Hepatic stellate cell (primary cell): Measurements from ENCODE around the gene ZBTB45.
"Not testable (repeated sequence)": the region's sequence is repeated elsewhere in the genome, so short reads cannot be mapped to it uniquely, and the experiment has no call there.

Experiments used
- DNase-seq: peaks from one replicate; pipeline ENCODE4 v3.0.0; 2011; ENCODE audit warnings: low spot score

Gene ZBTB45

DNA sequence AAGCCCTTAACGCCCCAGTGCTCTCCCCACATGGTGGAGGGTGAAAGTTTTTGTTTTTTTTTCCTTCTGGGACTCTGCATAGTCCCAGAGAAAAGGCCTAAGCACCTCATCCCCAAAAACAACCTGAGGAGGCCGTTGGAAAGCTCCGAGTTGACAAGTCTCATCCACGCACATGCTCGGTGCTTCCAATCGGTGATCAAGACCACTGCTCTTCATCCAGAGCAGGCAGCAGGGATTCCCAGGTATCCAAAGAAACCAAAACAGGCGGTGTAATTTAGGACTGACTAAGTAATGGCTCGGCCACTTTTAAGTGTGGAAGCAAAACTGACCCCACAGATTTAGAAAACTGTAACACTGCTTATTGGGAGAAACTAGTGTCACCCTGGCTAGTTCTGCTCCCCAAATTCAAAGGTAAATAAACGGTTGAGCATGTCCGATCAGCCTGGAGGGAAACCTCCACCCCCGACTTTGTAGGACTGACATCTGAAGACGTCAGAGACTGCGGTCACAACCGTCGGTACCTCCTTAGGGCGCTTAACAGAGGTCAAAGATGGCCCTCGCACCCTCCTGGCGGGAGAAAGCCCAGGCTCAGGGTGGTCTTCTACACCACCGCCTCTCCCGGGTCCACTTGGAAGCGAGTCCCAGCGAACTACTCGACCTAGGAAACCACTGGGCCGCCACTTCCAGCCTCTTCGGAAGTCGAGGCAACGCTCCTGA, 44.5 kb downstream of the ZBTB45 start:
- no peak for DNase-seq

GRCh38 chr19:58474291-58474996, 45.2 kb downstream of the ZBTB45 start:
- DNase-seq = peak; percentile 94

DNA sequence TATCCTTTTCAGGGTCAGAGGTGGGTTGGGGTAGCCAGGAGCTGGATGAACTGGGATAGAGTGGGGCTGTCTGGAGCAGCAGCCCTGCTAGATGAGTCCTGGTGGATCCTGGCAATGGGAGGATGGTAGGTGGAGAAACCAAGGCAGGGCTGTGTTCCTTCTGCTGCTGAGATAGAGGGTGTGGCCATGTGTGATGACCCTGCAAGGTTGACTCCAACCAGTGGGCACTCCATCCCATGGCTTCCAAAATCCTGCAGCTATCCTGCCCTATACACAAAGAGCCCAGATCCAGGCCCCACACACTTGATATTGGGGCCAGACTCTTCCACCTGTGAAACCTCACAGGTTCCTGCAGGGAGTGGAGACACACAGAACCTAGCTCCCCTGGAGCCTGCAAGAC, 45.8 kb downstream of the ZBTB45 start:
- no peak for DNase-seq

DNA sequence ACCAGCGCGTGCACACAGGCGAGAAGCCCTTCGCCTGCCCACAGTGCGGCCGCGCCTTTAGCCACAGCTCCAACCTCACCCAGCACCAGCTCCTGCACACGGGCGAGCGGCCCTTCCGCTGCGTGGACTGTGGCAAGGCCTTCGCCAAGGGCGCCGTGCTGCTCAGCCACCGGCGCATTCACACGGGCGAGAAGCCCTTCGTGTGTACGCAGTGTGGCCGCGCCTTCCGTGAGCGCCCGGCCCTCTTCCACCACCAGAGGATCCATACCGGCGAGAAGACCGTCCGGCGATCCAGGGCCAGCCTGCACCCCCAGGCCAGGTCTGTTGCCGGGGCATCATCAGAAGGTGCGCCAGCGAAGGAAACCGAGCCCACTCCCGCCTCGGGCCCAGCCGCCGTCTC, 47.9 kb downstream of the ZBTB45 start:
- DNase-seq = no peak

DNA sequence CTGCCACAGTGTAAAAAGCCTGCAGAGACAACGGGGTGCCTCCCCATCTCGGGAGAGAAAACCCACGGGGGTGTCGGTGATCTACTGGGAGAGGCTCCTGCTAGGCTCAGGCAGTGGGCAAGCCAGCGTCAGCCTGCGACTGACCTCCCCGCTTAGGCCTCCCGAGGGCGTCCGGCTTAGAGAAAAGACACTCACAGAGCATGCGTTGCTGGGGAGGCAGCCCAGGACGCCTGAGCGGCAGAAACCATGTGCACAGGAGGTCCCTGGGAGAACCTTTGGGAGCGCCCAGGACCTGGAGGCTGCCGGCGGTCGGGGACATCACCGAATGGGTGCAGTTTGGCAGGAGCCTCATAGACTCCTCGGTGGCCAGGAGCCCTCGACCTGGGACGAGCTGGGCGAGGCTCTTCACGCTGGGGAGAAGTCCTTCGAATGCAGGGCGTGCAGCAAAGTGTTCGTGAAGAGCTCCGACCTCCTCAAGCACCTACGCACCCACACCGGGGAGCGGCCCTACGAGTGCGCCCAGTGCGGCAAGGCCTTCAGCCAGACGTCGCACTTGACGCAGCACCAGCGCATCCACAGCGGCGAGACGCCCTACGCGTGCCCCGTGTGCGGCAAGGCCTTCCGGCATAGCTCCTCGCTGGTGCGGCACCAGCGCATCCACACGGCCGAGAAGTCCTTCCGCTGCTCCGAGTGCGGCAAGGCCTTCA, 48.6 kb downstream of the ZBTB45 start:
- not testable (repeated sequence) for DNase-seq

DNA sequence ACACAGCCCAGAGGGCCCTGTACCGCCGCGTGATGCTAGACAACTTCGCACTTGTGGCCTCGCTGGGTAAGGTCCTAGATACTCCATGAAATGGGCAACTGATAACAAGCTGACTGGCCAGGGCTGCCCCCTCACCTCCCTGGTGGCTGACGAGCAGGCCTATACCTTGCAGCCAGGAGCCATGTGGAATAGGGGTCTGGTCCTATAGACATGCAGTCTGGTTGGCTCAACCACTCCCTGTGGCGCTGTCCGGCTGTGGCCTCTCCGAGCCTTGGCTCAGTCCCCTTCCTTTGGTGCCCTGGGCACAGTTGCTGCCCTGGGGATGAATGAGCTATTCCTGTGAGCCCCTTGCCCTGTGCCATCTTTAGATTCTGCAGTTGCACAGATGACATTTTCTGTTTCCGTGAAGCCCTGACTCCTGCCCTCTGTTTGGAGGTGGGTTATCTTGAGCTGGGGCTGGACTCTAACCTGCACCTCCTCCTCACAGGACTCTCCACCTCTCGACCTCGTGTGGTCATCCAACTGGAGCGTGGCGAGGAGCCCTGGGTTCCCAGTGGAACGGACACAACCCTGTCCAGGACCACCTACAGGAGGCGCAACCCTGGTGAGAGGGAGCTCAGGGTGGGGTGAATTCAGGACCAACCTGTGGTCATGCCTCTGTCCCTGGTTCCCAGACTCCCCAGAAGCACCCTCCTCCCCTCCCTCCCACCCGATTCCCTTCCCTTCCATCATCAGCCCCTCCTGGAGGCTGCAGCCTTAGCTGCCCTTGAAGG, 50.2 kb downstream of the ZBTB45 start:
- DNase-seq = no peak

- no peak for DNase-seq
Measured at GRCh38 chr19:58468216-58468839, 51.3 kb downstream of the ZBTB45 start.

- DNase-seq = peak; percentile 99
Measured at GRCh38 chr19:58466760-58467589, 52.6 kb downstream of the ZBTB45 start, which contains the start of gene ZNF324. TSS of gene ZNF324 (plus strand) at chr19:58467080. CDS start at chr19:58469186, 2,106 bp downstream.

- no peak for DNase-seq
Measured at GRCh38 chr19:58466089-58466759, 53.4 kb downstream of the ZBTB45 start.
